ENCODE measurements around the gene EFEMP2.

The EFEMP2 gene

GRCh38 chr11:65863889-65864705 is 8.5 kb downstream of the EFEMP2 start:
- no peak for TF ChIP-seq CTCF (IDR thresholded peaks at IDR 0.05; ENCODE audit: control insufficient read depth, extremely low read depth, insufficient read depth)
- no peak overlapping the region for H3K4me3 ChIP-seq (ENCODE audit: low read depth, low read length)
- DNase-seq (ENCODE audit: low read depth) = no peak

GRCh38 chr11:65862941-65863888 is 9.4 kb downstream of the EFEMP2 start:
- no peak overlapping the region for H3K4me3 ChIP-seq (ENCODE audit: low read depth, low read length)
- TF ChIP-seq CTCF (IDR thresholded peaks at IDR 0.05; ENCODE audit: control insufficient read depth, extremely low read depth, insufficient read depth) = no peak
- DNase-seq (ENCODE audit: low read depth) = no peak

GRCh38 chr11:65862191-65862735 is 10.3 kb downstream of the EFEMP2 start:
- H3K4me3 ChIP-seq (ENCODE audit: low read depth, low read length) = peak overlapping the region; percentile 93
- no peak for DNase-seq (ENCODE audit: low read depth)
- no peak for TF ChIP-seq CTCF (IDR thresholded peaks at IDR 0.05; ENCODE audit: control insufficient read depth, extremely low read depth, insufficient read depth)

- DNase-seq (ENCODE audit: low read depth) = no peak
- peak overlapping the region; percentile 93 for H3K4me3 ChIP-seq (ENCODE audit: low read depth, low read length)
- no peak for TF ChIP-seq CTCF (IDR thresholded peaks at IDR 0.05; ENCODE audit: control insufficient read depth, extremely low read depth, insufficient read depth)
Observed at GRCh38 chr11:65861533-65862183, 10.9 kb downstream of the EFEMP2 start.

GRCh38 chr11:65861165-65861505 is 11.5 kb downstream of the EFEMP2 start:
- H3K4me3 ChIP-seq (ENCODE audit: low read depth, low read length) = peak overlapping the region; percentile 93
- no peak for TF ChIP-seq CTCF (IDR thresholded peaks at IDR 0.05; ENCODE audit: control insufficient read depth, extremely low read depth, insufficient read depth)
- no peak for DNase-seq (ENCODE audit: low read depth)

- peak; percentile 83 for TF ChIP-seq CTCF (IDR thresholded peaks at IDR 0.05; ENCODE audit: control insufficient read depth, extremely low read depth, insufficient read depth)
- DNase-seq (ENCODE audit: low read depth) = peak; percentile 90
- peak within 1 kb of the TSS; percentile 93 for H3K4me3 ChIP-seq (ENCODE audit: low read depth, low read length)
Observed at GRCh38 chr11:65860278-65861164, 12.1 kb downstream of the EFEMP2 start, which contains the start of gene MUS81. Gene MUS81, plus strand, starts transcription at chr11:65860433. Its CDS starts 321 bp downstream, at chr11:65860754.

Measured in LNCaP clone FGC (cell line).